NCI-H1436 (cell line): Measurements from ENCODE around the gene ATP6V0A4.
"Not testable (repeated sequence)": the region's sequence is repeated elsewhere in the genome, so short reads cannot be mapped to it uniquely, and the experiment has no call there.

Experiments used
- DNase-seq: peaks from one replicate; lab custom pipeline; 2025; lab: John Stamatoyannopoulos, UW

The ATP6V0A4 gene

GRCh38 chr7:138802706-138803105 lies 4.7 kb upstream of the ATP6V0A4 start:
- DNase-seq: no peak

- no peak for DNase-seq
Observed at GRCh38 chr7:138801256-138801655, 3.3 kb upstream of the ATP6V0A4 start.

GRCh38 chr7:138799336-138800000 lies 1.5 kb upstream of the ATP6V0A4 start:
- no peak for DNase-seq

GRCh38 chr7:138798836-138799235 lies 840 bp upstream of the ATP6V0A4 start:
- DNase-seq: no peak

- not testable (repeated sequence) for DNase-seq
Observed at GRCh38 chr7:138797046-138797445, 950 bp downstream of the ATP6V0A4 start.

GRCh38 chr7:138796038-138796615 lies 1.9 kb downstream of the ATP6V0A4 start:
- DNase-seq: no peak

GRCh38 chr7:138785587-138786437 lies 12.2 kb downstream of the ATP6V0A4 start:
- DNase-seq: no peak

- no peak for DNase-seq
Observed at GRCh38 chr7:138784692-138785091, 13.3 kb downstream of the ATP6V0A4 start.

GRCh38 chr7:138781004-138781403 lies 17.0 kb downstream of the ATP6V0A4 start:
- DNase-seq: no peak

GRCh38 chr7:138776166-138776833 lies 21.7 kb downstream of the ATP6V0A4 start:
- peak; percentile 42 for DNase-seq

GRCh38 chr7:138773817-138774216 lies 24.2 kb downstream of the ATP6V0A4 start:
- no peak for DNase-seq

- no peak for DNase-seq
Observed at GRCh38 chr7:138773176-138773575, 24.8 kb downstream of the ATP6V0A4 start.

GRCh38 chr7:138770904-138771303 lies 27.1 kb downstream of the ATP6V0A4 start:
- DNase-seq: no peak

- no peak for DNase-seq
Observed at GRCh38 chr7:138768241-138768640, 29.8 kb downstream of the ATP6V0A4 start.

GRCh38 chr7:138756591-138757242 lies 41.3 kb downstream of the ATP6V0A4 start:
- no peak for DNase-seq

- no peak for DNase-seq
Observed at GRCh38 chr7:138755842-138756590, 42.0 kb downstream of the ATP6V0A4 start.

- DNase-seq: no peak
Observed at GRCh38 chr7:138755331-138755747, 42.7 kb downstream of the ATP6V0A4 start.

GRCh38 chr7:138753610-138754009 lies 44.4 kb downstream of the ATP6V0A4 start:
- DNase-seq: no peak

- no peak for DNase-seq
Observed at GRCh38 chr7:138753150-138753518, 44.9 kb downstream of the ATP6V0A4 start.

- DNase-seq: peak; percentile 36
Observed at GRCh38 chr7:138752518-138753149, 45.4 kb downstream of the ATP6V0A4 start.
